Choroid plexus epithelial cell (primary cell): ENCODE results near the gene KLC4.

Source experiments
- DNase-seq: peaks from one replicate; pipeline ENCODE4 v3.0.0-alpha.2; 2010; ENCODE audit warnings: low read depth
- H3K4me3 ChIP-seq: 2 replicates; pipeline ENCODE4 v1.5.1; 2011; ENCODE audit warnings: low read depth, mild to moderate bottlenecking, control low read depth, low read length, moderate library complexity
- TF ChIP-seq, protein P1 (sequence below): conservative IDR thresholded peaks from 2 replicates; pipeline ENCODE4 v1.5.1; 2011; ENCODE audit warnings: low read depth, mild to moderate bottlenecking, control low read depth, inconsistent platforms, low read length, moderate library complexity

The KLC4 gene

DNA sequence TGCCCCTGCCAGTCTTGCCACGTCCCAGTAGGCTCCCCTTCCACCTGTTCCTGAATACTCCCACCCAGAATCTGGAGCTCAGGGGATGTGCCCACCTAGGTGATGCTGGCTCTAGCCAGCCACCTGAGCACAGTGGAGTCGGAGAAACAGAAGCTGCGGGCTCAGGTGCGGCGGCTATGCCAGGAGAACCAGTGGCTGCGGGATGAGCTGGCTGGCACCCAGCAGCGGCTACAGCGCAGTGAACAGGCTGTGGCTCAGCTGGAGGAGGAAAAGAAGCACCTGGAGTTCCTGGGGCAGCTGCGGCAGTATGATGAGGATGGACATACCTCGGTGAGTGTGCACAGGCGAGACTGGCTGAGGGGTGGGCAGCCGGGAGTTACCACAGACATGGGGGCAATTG lies 3.4 kb downstream of the KLC4 start:
- no peak overlapping the region for H3K4me3 ChIP-seq
- TF ChIP-seq, protein P1, sequence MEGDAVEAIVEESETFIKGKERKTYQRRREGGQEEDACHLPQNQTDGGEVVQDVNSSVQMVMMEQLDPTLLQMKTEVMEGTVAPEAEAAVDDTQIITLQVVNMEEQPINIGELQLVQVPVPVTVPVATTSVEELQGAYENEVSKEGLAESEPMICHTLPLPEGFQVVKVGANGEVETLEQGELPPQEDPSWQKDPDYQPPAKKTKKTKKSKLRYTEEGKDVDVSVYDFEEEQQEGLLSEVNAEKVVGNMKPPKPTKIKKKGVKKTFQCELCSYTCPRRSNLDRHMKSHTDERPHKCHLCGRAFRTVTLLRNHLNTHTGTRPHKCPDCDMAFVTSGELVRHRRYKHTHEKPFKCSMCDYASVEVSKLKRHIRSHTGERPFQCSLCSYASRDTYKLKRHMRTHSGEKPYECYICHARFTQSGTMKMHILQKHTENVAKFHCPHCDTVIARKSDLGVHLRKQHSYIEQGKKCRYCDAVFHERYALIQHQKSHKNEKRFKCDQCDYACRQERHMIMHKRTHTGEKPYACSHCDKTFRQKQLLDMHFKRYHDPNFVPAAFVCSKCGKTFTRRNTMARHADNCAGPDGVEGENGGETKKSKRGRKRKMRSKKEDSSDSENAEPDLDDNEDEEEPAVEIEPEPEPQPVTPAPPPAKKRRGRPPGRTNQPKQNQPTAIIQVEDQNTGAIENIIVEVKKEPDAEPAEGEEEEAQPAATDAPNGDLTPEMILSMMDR = no peak
- DNase-seq = no peak

DNA sequence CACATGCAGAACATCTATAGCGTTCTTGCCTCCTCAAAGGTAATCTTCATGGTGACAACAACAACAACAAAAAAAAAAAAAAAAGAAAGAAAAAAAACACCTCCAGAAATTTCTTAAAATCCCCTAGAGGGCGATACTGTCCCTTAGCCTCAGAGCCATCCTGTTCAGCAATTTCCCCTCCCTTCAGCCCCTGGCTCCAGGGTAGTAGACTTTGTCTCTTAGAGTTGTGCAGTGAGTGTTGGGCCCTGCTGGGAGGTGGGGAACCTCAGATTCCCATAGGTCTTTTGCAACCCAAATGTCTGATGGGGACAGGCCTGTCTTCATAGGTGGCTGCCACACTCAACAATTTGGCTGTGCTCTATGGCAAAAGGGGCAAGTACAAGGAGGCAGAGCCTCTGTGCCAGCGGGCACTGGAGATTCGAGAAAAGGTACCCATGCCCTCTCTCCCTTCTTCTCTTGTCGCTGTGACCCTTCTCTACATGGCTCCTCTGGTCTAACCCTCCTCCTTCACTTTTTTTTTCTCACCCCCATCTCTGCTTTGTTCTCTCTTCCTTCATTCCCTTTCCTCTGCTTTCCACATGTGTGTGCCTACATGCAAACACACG lies 10.7 kb downstream of the KLC4 start:
- TF ChIP-seq, protein P1 = peak; percentile 80
- no peak overlapping the region for H3K4me3 ChIP-seq
- peak; percentile 89 for DNase-seq

GRCh38 chr6:43074847-43075669 lies 15.6 kb downstream of the KLC4 start:
- H3K4me3 ChIP-seq = peak overlapping the region; percentile 94
- TF ChIP-seq, protein P1 = no peak
- DNase-seq = peak; percentile 96

DNA sequence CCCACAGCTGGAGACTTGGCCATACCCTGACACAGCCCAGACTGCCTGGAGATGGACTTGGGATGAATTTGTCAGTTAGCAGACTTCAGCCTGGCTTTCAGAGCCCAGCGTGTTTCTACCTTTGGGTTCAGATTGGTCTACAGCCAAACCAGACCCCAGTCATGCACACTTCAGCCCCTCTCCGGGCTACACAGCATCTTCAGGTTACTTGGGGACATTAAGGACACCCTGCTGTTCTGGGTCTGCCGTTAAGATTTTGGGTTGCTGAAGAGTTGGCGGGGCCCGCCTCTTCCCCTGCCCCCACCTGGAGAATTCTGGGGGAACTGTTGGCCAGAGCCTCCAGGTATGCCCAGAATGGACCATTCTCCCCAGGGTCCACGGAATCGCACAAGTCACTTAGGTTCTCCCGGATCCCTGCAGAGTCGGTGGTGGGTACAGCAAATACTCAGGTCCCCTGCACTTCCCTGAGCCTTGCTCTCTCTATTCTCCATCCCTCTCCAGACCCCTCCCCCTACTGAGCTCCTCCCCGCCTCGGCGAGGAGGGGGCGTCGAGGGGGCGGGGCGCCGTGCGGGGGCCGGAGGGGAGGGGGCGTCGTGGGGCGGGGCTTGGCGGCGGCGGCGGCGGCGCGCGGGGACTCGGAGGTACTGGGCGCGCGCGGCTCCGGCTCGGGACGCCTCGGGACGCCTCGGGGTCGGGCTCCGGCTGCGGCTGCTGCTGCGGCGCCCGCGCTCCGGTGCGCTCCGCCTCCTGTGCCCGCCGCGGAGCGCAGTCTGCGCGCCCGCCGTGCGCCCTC lies 16.4 kb downstream of the KLC4 start, which contains the start of gene PTK7:
TSS of gene PTK7 (plus strand) at position 645 of the 794 bp plus-strand sequence. CDS start 175 bp downstream, outside the sequence.
- H3K4me3 ChIP-seq = peak within 1 kb of the TSS; percentile 94
- peak; percentile 78 for DNase-seq
- TF ChIP-seq, protein P1 = no peak

GRCh38 chr6:43076464-43077332 lies 17.3 kb downstream of the KLC4 start:
- TF ChIP-seq, protein P1 = no peak
- no peak for DNase-seq
- peak overlapping the region; percentile 94 for H3K4me3 ChIP-seq

DNA sequence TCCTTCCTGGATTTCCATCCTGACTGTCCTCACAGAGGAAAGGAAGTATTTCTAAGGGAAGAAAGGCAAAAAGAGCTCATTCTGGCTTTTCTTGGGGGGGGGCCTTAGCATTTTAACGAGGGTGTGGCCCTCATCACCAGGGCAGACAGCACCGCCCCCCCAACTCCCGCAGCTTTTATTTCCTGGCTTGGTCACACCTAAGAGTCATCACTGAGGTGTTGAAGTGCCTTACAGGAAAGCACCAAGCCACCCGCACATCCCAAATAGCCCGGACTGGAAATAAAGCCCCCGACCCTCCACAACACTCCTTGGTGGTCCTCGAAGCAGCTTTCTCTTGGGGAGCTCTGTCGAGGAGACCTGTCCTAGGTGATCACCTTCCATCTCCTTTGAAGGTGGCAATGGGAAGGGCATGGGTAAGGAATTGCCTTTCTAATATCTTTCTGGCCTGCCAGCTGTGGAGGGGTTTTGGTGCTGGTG lies 17.9 kb downstream of the KLC4 start:
- DNase-seq = no peak
- TF ChIP-seq, protein P1 = no peak
- peak overlapping the region; percentile 94 for H3K4me3 ChIP-seq
